ENCODE results near the gene AUTS2.

AUTS2 gene

GRCh38 chr7:69656890-69657289 is 58.6 kb downstream of the AUTS2 start:
- DNase-seq (ENCODE audit: low read depth) = no peak

- no peak for DNase-seq (ENCODE audit: low read depth)
These were observed 59.1 kb downstream of the AUTS2 start for GRCh38 chr7:69657331-69657730.

GRCh38 chr7:69657985-69658384 is 59.7 kb downstream of the AUTS2 start:
- no peak for DNase-seq (ENCODE audit: low read depth)

- no peak for DNase-seq (ENCODE audit: low read depth)
These were observed 61.7 kb downstream of the AUTS2 start for GRCh38 chr7:69659983-69660382.

GRCh38 chr7:69661342-69661741 is 63.1 kb downstream of the AUTS2 start:
- no peak for DNase-seq (ENCODE audit: low read depth)

GRCh38 chr7:69663911-69664832 is 65.9 kb downstream of the AUTS2 start:
- no peak for DNase-seq (ENCODE audit: low read depth)

- no peak for DNase-seq (ENCODE audit: low read depth)
These were observed 67.1 kb downstream of the AUTS2 start for GRCh38 chr7:69665369-69665768.

- DNase-seq (ENCODE audit: low read depth) = no peak
These were observed 70.1 kb downstream of the AUTS2 start for GRCh38 chr7:69668339-69668870.

- DNase-seq (ENCODE audit: low read depth) = no peak
These were observed 72.4 kb downstream of the AUTS2 start for GRCh38 chr7:69670701-69671100.

GRCh38 chr7:69673074-69673473 is 74.8 kb downstream of the AUTS2 start:
- no peak for DNase-seq (ENCODE audit: low read depth)

- DNase-seq (ENCODE audit: low read depth) = no peak
These were observed 76.5 kb downstream of the AUTS2 start for GRCh38 chr7:69674701-69675182.

- DNase-seq (ENCODE audit: low read depth) = no peak
These were observed 78.0 kb downstream of the AUTS2 start for GRCh38 chr7:69676247-69676646.

GRCh38 chr7:69677054-69677852 is 79.0 kb downstream of the AUTS2 start:
- DNase-seq (ENCODE audit: low read depth) = no peak

- no peak for DNase-seq (ENCODE audit: low read depth)
These were observed 79.7 kb downstream of the AUTS2 start for GRCh38 chr7:69677881-69678493.

GRCh38 chr7:69678494-69679187 is 80.4 kb downstream of the AUTS2 start:
- no peak for DNase-seq (ENCODE audit: low read depth)

- DNase-seq (ENCODE audit: low read depth) = no peak
These were observed 82.9 kb downstream of the AUTS2 start for GRCh38 chr7:69681181-69681580.

GRCh38 chr7:69682518-69682917 is 84.2 kb downstream of the AUTS2 start:
- DNase-seq (ENCODE audit: low read depth) = no peak

- DNase-seq (ENCODE audit: low read depth) = no peak
These were observed 84.7 kb downstream of the AUTS2 start for GRCh38 chr7:69683002-69683401.

- no peak for DNase-seq (ENCODE audit: low read depth)
These were observed 86.4 kb downstream of the AUTS2 start for GRCh38 chr7:69684369-69685292.

- DNase-seq (ENCODE audit: low read depth) = no peak
These were observed 87.0 kb downstream of the AUTS2 start for GRCh38 chr7:69685293-69685631.

GRCh38 chr7:69686366-69686765 is 88.1 kb downstream of the AUTS2 start:
- no peak for DNase-seq (ENCODE audit: low read depth)

Measured in CMK (cell line).